ENCODE measurements around the gene MUC20. TPM values are rescaled to one million over a fixed set of nuclear protein-coding genes. Genes with fewer than 3 reads are reported as not detected.
"Not testable (repeated sequence)": the region's sequence is repeated elsewhere in the genome, so short reads cannot be mapped to it uniquely, and the experiment has no call there.

Gene MUC20
- polyA plus RNA-seq, 2 donors: 49.6 to 126 TPM

DNA sequence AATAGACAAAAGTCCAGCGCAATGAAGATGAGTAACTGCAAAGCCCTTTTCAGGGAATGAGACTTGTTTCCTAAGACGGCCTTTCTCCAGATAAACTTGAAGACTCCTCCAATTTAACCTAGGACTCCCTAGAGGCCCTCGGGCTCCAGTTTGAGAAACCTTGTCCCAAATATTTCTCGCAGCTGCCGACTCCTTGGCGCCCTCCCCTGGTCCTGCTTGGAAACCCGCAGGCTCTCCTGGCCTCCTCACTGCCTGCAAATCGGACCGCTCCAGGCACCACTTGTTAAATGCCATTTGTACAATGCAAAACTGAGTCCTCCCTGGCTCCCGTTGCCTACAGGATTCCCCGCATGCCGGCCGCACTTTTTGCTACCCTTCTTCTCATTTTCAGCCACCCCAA lies 54.1 kb downstream of the MUC20 start:
- H3K36me3 ChIP-seq (ENCODE audit: control insufficient read depth in 2 of 2, insufficient read depth in 2 of 2, low read length in 1 of 2): no peaks in the 10 kb centered on the region
- WGBS, 2 donors: 37 to 45% methylated on average over 13 of the region's 13 CpGs
- H3K9me3 ChIP-seq (ENCODE audit: control insufficient read depth in 2 of 2, insufficient read depth in 1 of 2, low read depth in 1 of 2, low read length in 1 of 2): peaks cover 4 to 5% of the 10 kb centered on the region in 2 donors
- no peaks in the 10 kb centered on the region for H3K4me1 ChIP-seq (ENCODE audit: control insufficient read depth in 2 of 2, insufficient read depth in 2 of 2, low read length in 1 of 2)
- no peak overlapping the region for H3K27ac ChIP-seq (ENCODE audit: low read depth in 2 of 2, low read length in 1 of 2)
- no peaks in the 10 kb centered on the region for H3K27me3 ChIP-seq (ENCODE audit: control insufficient read depth in 1 of 2, insufficient read depth in 2 of 2, low read length in 2 of 2)
- H3K4me3 ChIP-seq (ENCODE audit: low read depth in 1 of 2, low read length in 2 of 2): no peak overlapping the region

DNA sequence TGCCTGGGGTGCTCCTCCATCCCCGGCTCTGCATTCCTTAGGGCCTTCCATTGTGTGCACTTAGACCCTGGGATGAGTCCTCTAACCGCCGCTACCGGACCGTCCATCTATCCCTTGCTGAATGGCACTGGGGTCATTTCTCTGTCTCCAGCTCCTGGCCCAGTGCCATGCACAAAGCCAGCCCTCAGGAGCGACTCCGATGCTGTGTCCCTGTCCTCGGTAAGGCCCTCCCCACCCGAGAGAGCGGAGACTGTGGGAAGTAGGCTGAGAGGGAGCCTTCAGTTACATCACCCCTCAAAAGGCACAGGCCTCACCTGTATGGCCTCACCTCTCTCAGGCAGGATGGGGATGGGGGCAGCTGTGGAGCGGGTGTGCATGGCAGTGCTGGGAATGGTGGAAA lies 57.2 kb downstream of the MUC20 start:
- 83 to 85% methylated on average over 11 of the region's 11 CpGs for WGBS, 2 donors

DNA sequence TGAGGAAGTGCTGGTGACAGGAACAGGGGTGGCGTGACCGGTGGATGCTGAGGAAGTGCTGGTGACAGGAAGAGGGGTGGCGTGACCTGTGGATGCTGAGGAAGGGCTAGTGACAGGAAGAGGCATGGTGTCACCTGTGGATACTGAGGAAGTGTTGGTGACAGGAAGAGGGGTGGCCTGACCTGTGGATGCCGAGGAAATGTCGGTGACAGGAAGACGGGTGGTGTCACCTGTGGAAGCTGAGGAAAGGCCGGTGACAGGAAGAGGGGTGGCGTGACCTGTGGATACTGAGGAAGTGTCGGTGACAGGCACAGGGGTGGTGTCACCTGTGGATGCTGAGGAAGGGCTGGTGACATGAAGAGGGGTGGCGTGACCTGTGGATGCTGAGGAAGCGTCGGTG lies 60.5 kb downstream of the MUC20 start:
- WGBS, 2 donors: 80 to 84% methylated on average over 12 of the region's 12 CpGs
- peaks cover 4 to 23% of the 10 kb centered on the region in 2 donors for H3K9me3 ChIP-seq (ENCODE audit: control insufficient read depth in 2 of 2, insufficient read depth in 1 of 2, low read depth in 1 of 2, low read length in 1 of 2)
- not testable (repeated sequence) for H3K27me3 ChIP-seq (ENCODE audit: control insufficient read depth in 1 of 2, insufficient read depth in 2 of 2, low read length in 2 of 2); H3K4me1 ChIP-seq (ENCODE audit: control insufficient read depth in 2 of 2, insufficient read depth in 2 of 2, low read length in 1 of 2); H3K4me3 ChIP-seq (ENCODE audit: low read depth in 1 of 2, low read length in 2 of 2); H3K36me3 ChIP-seq (ENCODE audit: control insufficient read depth in 2 of 2, insufficient read depth in 2 of 2, low read length in 1 of 2); H3K27ac ChIP-seq (ENCODE audit: low read depth in 2 of 2, low read length in 1 of 2)

More for the DNA sequence above, 57.2 kb downstream of the MUC20 start:
- Histone ChIP-seq H3K4me1 (ENCODE audit: control insufficient read depth in 2 of 2, insufficient read depth in 2 of 2, low read length in 1 of 2) (no peaks in the 10 kb centered on the region), H3K36me3 (ENCODE audit: control insufficient read depth in 2 of 2, insufficient read depth in 2 of 2, low read length in 1 of 2) (no peaks in the 10 kb centered on the region), H3K9me3 (ENCODE audit: control insufficient read depth in 2 of 2, insufficient read depth in 1 of 2, low read depth in 1 of 2, low read length in 1 of 2) (peaks cover 4 to 11% of the 10 kb centered on the region in 2 donors), H3K4me3 (ENCODE audit: low read depth in 1 of 2, low read length in 2 of 2) (no peak overlapping the region), H3K27ac (ENCODE audit: low read depth in 2 of 2, low read length in 1 of 2) (no peak overlapping the region), H3K27me3 (ENCODE audit: control insufficient read depth in 1 of 2, insufficient read depth in 2 of 2, low read length in 2 of 2) (no peaks in the 10 kb centered on the region)

Other genes starting within 250 kb of the MUC20 start
- gene PPP1R2, start 177.7 kb upstream of the MUC20 start, polyA plus RNA-seq: 10 to 100 TPM; 21.9 to 38.3 TPM
- 10 to 100 TPM; 21.6 to 96.1 TPM for gene APOD, start 137.0 kb upstream of the MUC20 start, polyA plus RNA-seq
- gene MUC4, start 91.0 kb downstream of the MUC20 start, polyA plus RNA-seq: 10 to 100 TPM; 15.6 to 17.4 TPM
- 10 to 100 TPM; 38.8 to 87.5 TPM for gene TNK2, start 187.6 kb downstream of the MUC20 start, polyA plus RNA-seq